Erythroblast (primary cell): ENCODE data around the gene RNF217.

Experiments used
- GATA1 ChIP-seq: IDR thresholded peaks from 2 replicates; pipeline ENCODE4 v1.6.1; 2011; ENCODE audit warnings: low read depth, mild to moderate bottlenecking, control low read depth, low read length, moderate library complexity
- POLR2A ChIP-seq: IDR thresholded peaks from 2 replicates; pipeline ENCODE4 v1.6.1; 2011; ENCODE audit warnings: mild to moderate bottlenecking, low read length

DNA sequence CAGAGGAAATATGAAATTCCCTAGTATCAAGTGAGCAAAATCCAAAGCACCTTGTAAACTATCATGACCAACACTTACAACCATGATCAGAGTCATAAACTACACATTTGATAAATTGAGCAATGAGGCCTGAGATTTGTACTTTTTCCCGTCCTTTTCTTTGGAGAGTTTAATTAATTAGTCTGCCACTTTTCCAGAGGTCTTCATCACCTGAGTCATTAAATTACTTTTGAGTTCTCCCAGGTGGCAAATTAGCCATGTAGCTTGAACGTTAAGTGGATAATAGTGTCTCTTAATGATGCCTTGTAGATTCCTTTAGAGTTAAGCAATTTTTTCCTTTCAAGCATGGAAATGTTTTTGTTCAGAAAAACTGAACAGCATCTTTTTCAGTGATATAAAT, 75.6 kb downstream of the RNF217 start:
- no peak for TF ChIP-seq POLR2A
- no peak for TF ChIP-seq GATA1
